ENCODE measurements around the gene CDYL2.

GRCh38 chr16:80824623-80825364 is 20.4 kb upstream of the CDYL2 start:
- TF ChIP-seq CTCF (IDR thresholded peaks at IDR 0.05): peak in 5 of 7 experiments; percentile 45 to 69 (median 61)
- TF ChIP-seq POLR2A (IDR thresholded peaks at IDR 0.05): no peak

All from stomach (tissue), 4 donors.